Activated CD4-positive, alpha-beta memory T cell treated with anti-CD3 and anti-CD28 coated beads for 36 hours (primary cell): ENCODE measurements around the gene TOMM20. TPM values are rescaled to one million over a fixed set of nuclear protein-coding genes. Genes with fewer than 3 reads are reported as not detected.
"Not testable (repeated sequence)": the region's sequence is repeated elsewhere in the genome, so short reads cannot be mapped to it uniquely, and the experiment has no call there.

Source experiments
- CTCF ChIA-PET: fragments of 350-600 bp; sonication (Branson Sonifier 250); formaldehyde crosslinking; loops from one replicate; lab custom pipeline; 2021; ENCODE audit warnings: antibody characterized with exemption, inconsistent platforms; lab: Charles Lee
- POLR2A ChIA-PET: fragments of 350-600 bp; sonication (Branson Sonifier 250); formaldehyde crosslinking; loops from one replicate; lab custom pipeline; 2021; ENCODE audit warnings: antibody characterized with exemption; lab: Charles Lee
- DNase-seq: peaks from one replicate; pipeline ENCODE4 v3.0.0-alpha.2; 2020
- H3K27ac Mint-ChIP-seq: one replicate; pipeline ENCODE4 v1.8.0; 2021; ENCODE audit warnings: mixed read lengths
- H3K27me3 Mint-ChIP-seq: one replicate; pipeline ENCODE4 v1.8.0; 2021; ENCODE audit warnings: mixed read lengths
- H3K36me3 Mint-ChIP-seq: one replicate; pipeline ENCODE4 v1.8.0; 2021; ENCODE audit warnings: mixed read lengths
- H3K4me1 Mint-ChIP-seq: one replicate; pipeline ENCODE4 v1.8.0; 2021; ENCODE audit warnings: low read depth, mixed read lengths
- H3K4me3 Mint-ChIP-seq: one replicate; pipeline ENCODE4 v1.8.0; 2021; ENCODE audit warnings: mild to moderate bottlenecking, mixed read lengths
- H3K9me3 Mint-ChIP-seq: one replicate; pipeline ENCODE4 v1.8.0; 2021; ENCODE audit warnings: mixed read lengths
- intact Hi-C: fragments of 100-400 bp; cut with micrococcal nuclease; formaldehyde crosslinking; loops from one replicate; pipeline ENCODE4 v1.15.1; 2023
- total RNA-seq, 2 experiments: library from RNA; stranded (reverse); gene quantifications; one replicate each; pipeline ENCODE4 v1.2.3, GENCODE V29; 2021

TOMM20 gene
- total RNA-seq, 2 experiments from 2014 or later: 127 to 142 TPM

- H3K9me3 Mint-ChIP-seq: no peaks in the 10 kb centered on the region
- DNase-seq: peak; percentile 84
- peaks cover 4% of the 10 kb centered on the region for H3K36me3 Mint-ChIP-seq
- H3K4me1 Mint-ChIP-seq: peaks cover 36% of the 10 kb centered on the region
- peak overlapping the region; percentile 66 for H3K4me3 Mint-ChIP-seq
- H3K27ac Mint-ChIP-seq: no peak overlapping the region
- no peaks in the 10 kb centered on the region for H3K27me3 Mint-ChIP-seq
- ChIA-PET POLR2A (interaction anchor here (0.7 to 3.7 kb wide), 7 partner anchors 27 to 467 kb away, joined by 3 to 36 read pairs (median 3); no protein-coding TSS in a partner anchor), CTCF (interaction anchor here (1.0 to 3.2 kb wide), 2 partner anchors 66 to 578 kb away, joined by 3 to 10 read pairs; no protein-coding TSS in a partner anchor)
- intact Hi-C loops: no loop called here
Measured at GRCh38 chr1:235077571-235078479, 50.8 kb downstream of the TOMM20 start.

- no peak for DNase-seq
- Mint-ChIP-seq H3K27ac (no peak overlapping the region), H3K4me1 (peaks cover 37% of the 10 kb centered on the region), H3K27me3 (no peaks in the 10 kb centered on the region), H3K9me3 (no peaks in the 10 kb centered on the region), H3K4me3 (peak overlapping the region; percentile 66), H3K36me3 (peaks cover 4% of the 10 kb centered on the region)
- POLR2A ChIA-PET: interaction anchor here (0.9 to 3.7 kb wide), 6 partner anchors 26 to 234 kb away, joined by 3 to 36 read pairs (median 4); no protein-coding TSS in a partner anchor
- intact Hi-C loops: no loop called here
- CTCF ChIA-PET: interaction anchor here (1.0 to 3.2 kb wide), 4 partner anchors 66 to 577 kb away, joined by 3 to 10 read pairs (median 4); no protein-coding TSS in a partner anchor
Measured at GRCh38 chr1:235077163-235077540, 51.5 kb downstream of the TOMM20 start.

GRCh38 chr1:235076504-235077162 lies 52.0 kb downstream of the TOMM20 start:
- CTCF ChIA-PET: interaction anchor here (1.0 to 3.2 kb wide), 4 partner anchors 65 to 577 kb away, joined by 3 to 10 read pairs (median 4); no protein-coding TSS in a partner anchor
- no peak for DNase-seq
- no peaks in the 10 kb centered on the region for H3K27me3 Mint-ChIP-seq
- H3K4me3 Mint-ChIP-seq: peak overlapping the region; percentile 66
- POLR2A ChIA-PET: interaction anchor here (1.2 to 3.7 kb wide), 7 partner anchors 29 to 234 kb away, joined by 3 to 36 read pairs (median 4); no protein-coding TSS in a partner anchor
- H3K27ac Mint-ChIP-seq: no peak overlapping the region
- peaks cover 40% of the 10 kb centered on the region for H3K4me1 Mint-ChIP-seq
- no peaks in the 10 kb centered on the region for H3K9me3 Mint-ChIP-seq
- intact Hi-C loops: no loop called here
- H3K36me3 Mint-ChIP-seq: peaks cover 4% of the 10 kb centered on the region

DNA sequence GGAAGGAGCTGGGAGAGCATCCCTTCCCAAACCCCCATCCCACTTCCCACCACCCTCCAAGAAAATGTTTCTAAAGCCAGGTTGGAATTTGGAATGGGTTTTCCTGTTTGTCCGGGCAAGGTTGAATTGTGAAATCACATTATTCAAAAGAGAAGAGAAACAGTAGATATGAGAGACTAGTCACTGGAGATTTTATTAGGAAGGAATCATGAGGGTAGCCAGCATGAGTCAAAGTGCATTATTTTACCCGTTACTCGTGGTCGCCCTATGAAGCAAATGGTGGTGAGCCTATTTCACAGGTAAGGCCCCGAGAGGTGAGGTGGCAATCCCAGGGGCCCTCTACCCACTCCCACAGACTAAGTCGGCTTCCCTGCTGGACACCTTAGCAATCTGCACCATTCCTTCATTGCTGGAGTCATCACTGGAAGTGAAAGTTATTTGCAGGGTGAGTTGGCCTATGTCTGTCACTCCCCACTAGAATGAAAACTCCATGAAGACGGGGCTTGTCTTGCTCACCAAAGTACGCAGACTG lies 52.8 kb downstream of the TOMM20 start:
- no peaks in the 10 kb centered on the region for H3K27me3 Mint-ChIP-seq

DNA sequence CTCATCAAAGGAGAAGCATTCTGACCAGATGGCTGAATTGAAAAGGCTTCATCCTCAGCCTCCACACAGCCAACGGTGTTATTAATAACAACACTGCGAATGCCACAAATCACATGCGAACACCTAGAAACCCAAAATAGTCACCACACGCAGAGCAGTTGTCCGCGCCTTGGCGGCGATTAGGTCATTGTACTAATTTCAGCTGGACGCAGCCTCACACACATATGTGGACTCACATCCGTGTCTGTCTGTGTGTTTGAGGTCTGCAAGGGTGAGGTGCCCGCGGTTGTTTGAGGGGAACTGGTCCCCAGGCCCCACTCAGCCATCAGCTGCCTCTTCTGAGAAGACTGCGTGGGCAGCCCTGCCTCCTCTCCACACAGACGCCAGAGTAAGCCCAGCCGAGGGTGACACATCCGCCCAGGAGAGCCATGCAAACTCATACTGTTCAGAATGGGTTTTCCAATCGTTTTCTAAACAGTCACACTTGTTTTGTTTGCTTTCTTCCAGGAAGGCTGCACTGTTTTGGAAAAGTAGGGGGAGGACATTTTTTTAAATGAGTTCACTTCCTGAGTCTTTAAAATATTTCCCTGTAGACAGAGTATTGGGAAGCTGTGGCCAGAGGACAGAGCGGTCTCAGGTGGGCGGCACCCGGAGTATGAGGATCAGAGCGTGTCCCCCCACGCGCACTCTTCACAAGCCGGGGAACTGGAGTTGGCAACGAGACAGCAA lies 53.4 kb downstream of the TOMM20 start:
- peaks cover 32% of the 10 kb centered on the region for H3K4me1 Mint-ChIP-seq
- POLR2A ChIA-PET: interaction anchor here (0.5 to 3.7 kb wide), 23 partner anchors 14 to 580 kb away, joined by 3 to 36 read pairs (median 4); partner anchors contain the start of gene IRF2BP2
- no peaks in the 10 kb centered on the region for H3K9me3 Mint-ChIP-seq
- H3K27ac Mint-ChIP-seq: peak overlapping the region; percentile 99
- no peaks in the 10 kb centered on the region for H3K27me3 Mint-ChIP-seq
- peak; percentile 95 for DNase-seq
- peaks cover 4% of the 10 kb centered on the region for H3K36me3 Mint-ChIP-seq
- intact Hi-C loops: loop anchor here (1.0 to 2.0 kb wide), 13 partner anchors 30 to 587 kb away; no protein-coding TSS in a partner anchor
- CTCF ChIA-PET: interaction anchor here (0.6 to 3.2 kb wide), 8 partner anchors 9 to 1081 kb away, joined by 3 to 10 read pairs (median 3); no protein-coding TSS in a partner anchor
- peak overlapping the region; percentile 74 for H3K4me3 Mint-ChIP-seq

More for the DNA sequence above, 52.8 kb downstream of the TOMM20 start:
- intact Hi-C loops: loop anchor here (1.0 to 2.0 kb wide), 13 partner anchors 31 to 588 kb away; no protein-coding TSS in a partner anchor
- ChIA-PET POLR2A (interaction anchor here (0.5 to 3.7 kb wide), 18 partner anchors 15 to 470 kb away, joined by 3 to 36 read pairs (median 4); partner anchors contain the start of gene IRF2BP2), CTCF (interaction anchor here (0.7 to 3.2 kb wide), 7 partner anchors 8 to 576 kb away, joined by 3 to 10 read pairs (median 4); no protein-coding TSS in a partner anchor)
- DNase-seq: peak; percentile 73
- H3K36me3 Mint-ChIP-seq: peaks cover 4% of the 10 kb centered on the region
- no peaks in the 10 kb centered on the region for H3K9me3 Mint-ChIP-seq
- H3K4me1 Mint-ChIP-seq: peaks cover 35% of the 10 kb centered on the region
- peak overlapping the region; percentile 74 for H3K4me3 Mint-ChIP-seq
- peak overlapping the region; percentile 99 for H3K27ac Mint-ChIP-seq

DNA sequence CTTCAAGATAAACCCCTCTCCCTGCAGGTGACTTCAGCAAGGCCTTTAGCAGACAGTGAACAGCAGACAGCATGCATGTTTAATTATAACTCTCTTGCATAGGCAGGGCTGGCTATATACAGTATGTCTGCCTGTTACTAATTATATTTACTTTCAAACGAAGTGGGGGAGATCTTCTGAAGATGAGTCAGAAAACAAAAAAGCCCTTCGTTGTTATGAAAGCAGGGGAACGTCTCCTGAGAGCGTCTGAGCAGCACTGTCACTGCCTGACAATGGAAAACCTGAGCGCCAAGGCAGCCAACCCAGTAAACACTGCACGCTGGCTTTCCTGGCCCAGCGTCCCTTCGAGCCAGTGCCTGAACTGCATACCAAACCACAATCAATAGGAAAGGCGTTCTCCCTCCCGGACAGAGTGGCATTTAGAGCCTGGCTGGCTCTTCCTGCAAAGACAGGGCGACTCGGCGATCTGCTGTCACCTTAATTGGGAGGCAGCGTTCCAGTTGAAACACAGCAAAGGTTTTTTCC lies 54.1 kb downstream of the TOMM20 start:
- Mint-ChIP-seq H3K4me3 (peak overlapping the region; percentile 74), H3K36me3 (peaks cover 4% of the 10 kb centered on the region)
- POLR2A ChIA-PET: interaction anchor here (0.8 to 3.7 kb wide), 18 partner anchors 13 to 579 kb away, joined by 3 to 36 read pairs (median 5); partner anchors contain the start of gene IRF2BP2

DNA sequence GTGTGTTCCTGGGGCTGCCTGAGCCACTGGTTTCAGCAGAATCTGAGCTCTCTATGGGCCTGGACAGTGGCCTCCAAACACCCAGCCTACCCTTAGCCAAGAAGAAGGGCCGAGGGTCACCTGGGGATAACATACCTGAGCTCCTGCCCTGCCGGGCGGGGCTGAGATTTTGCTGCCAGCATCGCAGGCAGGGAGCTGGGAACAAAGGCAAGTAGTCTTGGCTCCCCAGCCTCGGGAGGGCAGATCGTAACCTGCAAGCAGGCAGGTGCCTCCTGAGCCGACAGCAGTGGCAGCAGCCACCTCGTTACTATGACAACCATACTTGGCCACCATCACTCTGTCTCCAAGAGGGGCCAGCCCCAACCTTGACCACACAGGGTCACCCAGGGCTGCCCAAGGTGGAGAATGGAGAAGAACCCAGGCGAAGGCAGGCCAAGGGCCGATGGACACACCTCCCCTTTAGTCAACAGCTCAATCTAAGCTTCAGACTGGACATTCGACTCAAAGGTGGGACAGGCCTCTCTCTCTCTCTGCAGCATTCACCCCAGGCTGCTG lies 54.6 kb downstream of the TOMM20 start:
- H3K27ac Mint-ChIP-seq: peak overlapping the region; percentile 99
- H3K27me3 Mint-ChIP-seq: no peaks in the 10 kb centered on the region
- no peaks in the 10 kb centered on the region for H3K9me3 Mint-ChIP-seq
- peaks cover 4% of the 10 kb centered on the region for H3K36me3 Mint-ChIP-seq
- H3K4me3 Mint-ChIP-seq: peak overlapping the region; percentile 74
- ChIA-PET POLR2A (interaction anchor here (0.8 to 3.4 kb wide), 7 partner anchors 26 to 474 kb away, joined by 3 to 15 read pairs (median 5); no protein-coding TSS in a partner anchor), CTCF (interaction anchor here (1.8 kb wide), 1 partner anchor 10 kb away, joined by 4 read pairs; no protein-coding TSS in a partner anchor)
- H3K4me1 Mint-ChIP-seq: peaks cover 32% of the 10 kb centered on the region
- DNase-seq: peak; percentile 13
- intact Hi-C loops: loop anchor here (1.0 to 2.0 kb wide), 2 partner anchors 26 to 93 kb away; no protein-coding TSS in a partner anchor

More for the DNA sequence above, 54.1 kb downstream of the TOMM20 start:
- Mint-ChIP-seq H3K27ac (peak overlapping the region; percentile 99), H3K4me1 (peaks cover 32% of the 10 kb centered on the region), H3K9me3 (no peaks in the 10 kb centered on the region), H3K27me3 (no peaks in the 10 kb centered on the region)
- intact Hi-C loops: loop anchor here (1.0 to 2.0 kb wide), 14 partner anchors 26 to 586 kb away; no protein-coding TSS in a partner anchor
- peak; percentile 85 for DNase-seq
- CTCF ChIA-PET: interaction anchor here (0.6 to 1.8 kb wide), 5 partner anchors 9 to 231 kb away, joined by 3 to 4 read pairs (median 3); no protein-coding TSS in a partner anchor

- CTCF ChIA-PET: no interaction called here
- Mint-ChIP-seq H3K27me3 (no peaks in the 10 kb centered on the region), H3K4me1 (peaks cover 32% of the 10 kb centered on the region), H3K36me3 (peaks cover 4% of the 10 kb centered on the region), H3K27ac (peak overlapping the region; percentile 59), H3K4me3 (no peak overlapping the region), H3K9me3 (no peaks in the 10 kb centered on the region)
- intact Hi-C loops: no loop called here
- POLR2A ChIA-PET: interaction anchor here (0.8 to 3.4 kb wide), 7 partner anchors 26 to 473 kb away, joined by 3 to 15 read pairs (median 5); no protein-coding TSS in a partner anchor
- no peak for DNase-seq
Measured at GRCh38 chr1:235073331-235073967, 55.2 kb downstream of the TOMM20 start.

DNA sequence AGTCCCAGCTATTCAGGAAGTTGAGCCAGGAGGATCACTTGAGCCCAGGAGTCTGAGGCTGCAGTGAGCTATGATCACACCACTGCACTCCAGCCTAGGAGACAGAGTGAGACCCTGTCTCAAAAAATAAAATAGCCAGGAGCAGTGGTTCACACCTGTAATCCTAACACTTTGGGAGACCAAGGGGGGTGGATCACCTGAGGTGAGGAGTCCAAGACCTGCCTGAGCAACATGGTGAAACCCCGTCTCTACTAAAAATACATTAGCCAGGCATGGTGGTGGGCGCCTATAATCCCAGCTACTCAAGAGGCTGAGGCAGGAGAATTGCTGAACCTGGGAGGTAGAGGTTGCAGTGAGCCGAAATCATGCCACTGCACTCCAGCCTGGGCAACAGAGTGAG lies 56.1 kb downstream of the TOMM20 start:
- intact Hi-C loops, H3K36me3 Mint-ChIP-seq, H3K4me3 Mint-ChIP-seq, CTCF ChIA-PET, DNase-seq, H3K27me3 Mint-ChIP-seq, H3K9me3 Mint-ChIP-seq, H3K27ac Mint-ChIP-seq: not testable (repeated sequence)
- POLR2A ChIA-PET: interaction anchor here (1.3 kb wide), 1 partner anchor 61 kb away, joined by 3 read pairs; no protein-coding TSS in a partner anchor
- peaks cover 35% of the 10 kb centered on the region for H3K4me1 Mint-ChIP-seq
